Measurements from ENCODE around the gene TAF6L.

GRCh38 chr11:62737196-62737595 is 34.0 kb upstream of the TAF6L start:
- TF ChIP-seq POLR2A (IDR thresholded peaks at IDR 0.05) (no peak), EP300 (IDR thresholded peaks at IDR 0.05) (no peak)
- TF ChIP-seq, protein P1, sequence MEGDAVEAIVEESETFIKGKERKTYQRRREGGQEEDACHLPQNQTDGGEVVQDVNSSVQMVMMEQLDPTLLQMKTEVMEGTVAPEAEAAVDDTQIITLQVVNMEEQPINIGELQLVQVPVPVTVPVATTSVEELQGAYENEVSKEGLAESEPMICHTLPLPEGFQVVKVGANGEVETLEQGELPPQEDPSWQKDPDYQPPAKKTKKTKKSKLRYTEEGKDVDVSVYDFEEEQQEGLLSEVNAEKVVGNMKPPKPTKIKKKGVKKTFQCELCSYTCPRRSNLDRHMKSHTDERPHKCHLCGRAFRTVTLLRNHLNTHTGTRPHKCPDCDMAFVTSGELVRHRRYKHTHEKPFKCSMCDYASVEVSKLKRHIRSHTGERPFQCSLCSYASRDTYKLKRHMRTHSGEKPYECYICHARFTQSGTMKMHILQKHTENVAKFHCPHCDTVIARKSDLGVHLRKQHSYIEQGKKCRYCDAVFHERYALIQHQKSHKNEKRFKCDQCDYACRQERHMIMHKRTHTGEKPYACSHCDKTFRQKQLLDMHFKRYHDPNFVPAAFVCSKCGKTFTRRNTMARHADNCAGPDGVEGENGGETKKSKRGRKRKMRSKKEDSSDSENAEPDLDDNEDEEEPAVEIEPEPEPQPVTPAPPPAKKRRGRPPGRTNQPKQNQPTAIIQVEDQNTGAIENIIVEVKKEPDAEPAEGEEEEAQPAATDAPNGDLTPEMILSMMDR (IDR thresholded peaks at IDR 0.05), result no peak

All from upper lobe of left lung (tissue), 4 donors.